ENCODE results near the gene KPNA1.
"Not testable (repeated sequence)": the region's sequence is repeated elsewhere in the genome, so short reads cannot be mapped to it uniquely, and the experiment has no call there.

KPNA1 gene

DNA sequence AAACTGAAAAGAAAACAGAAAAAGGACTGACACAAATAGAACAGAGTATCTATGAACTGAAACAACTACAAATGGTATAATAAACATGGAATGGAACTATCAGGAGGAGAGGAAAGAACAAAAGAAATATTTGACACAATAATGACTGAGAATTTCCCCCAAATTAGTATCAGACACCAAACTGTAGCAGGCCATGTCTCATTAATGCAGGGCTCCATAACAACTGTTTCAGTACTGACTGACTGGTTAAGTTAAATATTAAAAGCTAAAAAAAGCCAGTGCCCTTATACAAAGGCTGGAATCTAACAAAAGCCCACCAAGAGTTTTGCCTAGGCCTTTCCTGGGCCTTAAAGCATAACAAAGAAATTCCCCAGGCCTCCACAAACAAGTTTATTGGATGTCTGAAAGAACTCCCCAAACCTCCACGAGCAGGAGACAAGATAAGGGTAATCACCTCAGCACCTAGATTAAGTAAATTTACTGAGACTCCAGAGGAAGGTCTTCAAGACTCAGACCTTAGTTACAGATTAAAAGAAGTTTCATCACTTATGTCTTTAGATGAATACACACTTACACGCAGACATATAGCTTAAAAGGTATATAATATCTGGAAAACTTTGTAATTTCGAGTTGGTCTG lies 45.7 kb downstream of the KPNA1 start:
- DNase-seq, result no peak

- no peak for DNase-seq
These were observed 48.0 kb downstream of the KPNA1 start for GRCh38 chr3:122466701-122467240.

DNA sequence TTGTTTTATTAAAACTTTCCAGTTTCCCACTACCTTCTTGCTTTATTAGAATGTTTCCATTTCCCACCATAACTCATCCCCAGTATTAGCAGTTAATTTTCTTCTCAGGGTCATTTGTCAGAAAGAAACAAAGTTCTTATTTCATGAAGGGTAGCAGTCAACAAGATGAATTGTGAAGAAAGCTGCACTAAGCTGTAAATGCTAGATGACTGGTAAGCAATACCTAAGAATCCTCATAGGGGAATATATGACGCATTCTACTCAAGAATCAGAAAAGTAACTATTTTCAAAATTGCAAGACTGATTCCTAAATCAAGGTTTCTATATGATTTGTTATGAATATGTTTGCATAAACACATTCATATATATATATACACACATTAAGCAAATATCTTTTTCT lies 50.1 kb downstream of the KPNA1 start:
- DNase-seq, result no peak

DNA sequence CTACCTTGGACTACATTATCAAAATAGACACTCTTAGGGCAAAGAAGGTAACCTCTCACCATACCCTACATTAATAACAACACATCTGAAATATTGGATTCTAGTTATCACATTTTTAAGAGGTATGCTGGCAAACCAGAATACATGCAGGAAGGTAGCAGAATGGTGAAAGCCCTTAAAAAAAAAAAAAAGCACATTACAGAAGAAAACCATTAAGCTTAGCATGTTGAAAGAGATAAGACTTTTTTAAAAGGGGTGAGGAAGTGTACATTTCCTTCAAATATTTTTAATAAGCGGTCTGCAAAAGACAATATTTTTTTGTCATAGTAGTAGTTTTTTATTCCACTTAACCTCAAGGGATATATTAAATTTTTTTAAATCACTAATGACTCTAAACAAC lies 52.3 kb downstream of the KPNA1 start:
- DNase-seq, result no peak

GRCh38 chr3:122461806-122462205 lies 52.9 kb downstream of the KPNA1 start:
- no peak for DNase-seq

GRCh38 chr3:122458992-122459391 lies 55.7 kb downstream of the KPNA1 start:
- DNase-seq, result peak; percentile 43 to 44

DNA sequence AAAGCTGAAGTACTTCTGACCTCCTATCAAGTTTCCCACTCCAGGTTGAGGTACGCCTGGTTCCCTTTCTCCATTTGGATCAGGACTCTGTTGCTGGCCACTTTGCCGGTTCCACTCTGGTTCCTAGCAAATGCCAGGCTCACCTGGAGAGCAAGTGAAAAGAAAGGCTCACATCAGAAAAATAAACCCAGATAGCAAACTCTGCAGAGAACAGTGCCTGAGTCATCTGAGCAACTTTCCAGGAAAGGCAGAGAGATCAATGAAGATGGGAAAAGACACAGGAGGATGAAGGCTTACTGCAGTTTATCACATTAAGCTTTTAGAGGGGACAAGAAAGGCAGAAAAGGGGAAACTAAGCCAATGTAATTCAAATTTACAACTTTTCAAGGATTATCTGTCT lies 57.0 kb downstream of the KPNA1 start:
- DNase-seq, result no peak

DNA sequence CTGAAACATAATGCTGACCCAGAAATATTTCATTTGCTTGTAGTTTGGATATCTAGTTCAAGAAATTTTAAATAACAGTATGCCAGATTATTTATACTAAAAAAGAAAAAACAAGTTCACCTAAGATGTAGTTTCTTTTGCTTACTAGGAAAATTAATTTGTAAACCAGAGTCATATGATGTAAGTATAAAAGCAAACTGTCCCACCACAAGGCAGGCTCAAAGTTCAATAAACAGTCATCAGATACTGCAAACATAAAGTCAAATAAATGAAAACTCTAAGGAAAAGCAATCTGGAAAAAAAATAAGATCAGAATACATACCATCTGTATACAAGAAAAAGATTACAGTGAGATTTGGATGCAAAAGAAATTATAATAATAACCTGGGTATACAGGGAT lies 58.7 kb downstream of the KPNA1 start:
- DNase-seq, result no peak

- DNase-seq, result no peak
These were observed 63.4 kb downstream of the KPNA1 start for GRCh38 chr3:122451371-122451770.

- not testable (repeated sequence) for DNase-seq
These were observed 66.5 kb downstream of the KPNA1 start for GRCh38 chr3:122448218-122448617.

- DNase-seq, result not testable (repeated sequence)
These were observed 70.2 kb downstream of the KPNA1 start for GRCh38 chr3:122444491-122444887.

DNA sequence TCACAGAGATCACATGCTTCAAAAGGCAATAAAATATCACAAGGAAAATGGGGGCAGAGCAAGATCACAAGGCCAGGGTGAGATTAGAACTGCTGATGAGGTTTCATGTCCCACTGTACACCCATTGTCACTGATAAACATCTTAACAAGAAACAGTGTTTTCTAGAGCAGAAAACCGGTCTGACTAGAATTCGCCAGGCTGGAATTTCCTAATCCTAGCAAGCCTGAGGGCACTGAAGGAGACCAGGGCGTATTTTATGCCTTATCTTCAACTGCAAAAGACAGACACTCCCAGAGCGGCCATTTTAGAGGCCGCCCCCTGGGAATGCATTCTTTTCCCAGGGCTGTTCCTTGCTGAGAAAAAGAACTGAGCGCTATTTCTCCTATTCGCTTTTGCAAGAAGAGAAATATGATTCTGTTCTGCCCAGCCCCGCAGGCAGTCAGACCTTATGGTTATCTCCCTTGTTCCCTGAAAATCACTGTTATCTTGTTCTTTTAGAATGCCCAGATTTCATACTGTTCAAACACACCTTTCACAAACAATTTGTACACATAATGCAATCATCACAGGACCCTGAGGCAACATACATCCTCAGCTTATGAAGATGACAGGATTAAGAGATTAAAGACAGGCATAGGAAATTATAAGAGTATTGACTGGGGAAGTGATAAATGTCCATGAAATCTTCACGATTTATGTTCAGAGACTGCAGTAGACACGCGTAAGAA lies 70.8 kb downstream of the KPNA1 start:
- not testable (repeated sequence) for DNase-seq

DNA sequence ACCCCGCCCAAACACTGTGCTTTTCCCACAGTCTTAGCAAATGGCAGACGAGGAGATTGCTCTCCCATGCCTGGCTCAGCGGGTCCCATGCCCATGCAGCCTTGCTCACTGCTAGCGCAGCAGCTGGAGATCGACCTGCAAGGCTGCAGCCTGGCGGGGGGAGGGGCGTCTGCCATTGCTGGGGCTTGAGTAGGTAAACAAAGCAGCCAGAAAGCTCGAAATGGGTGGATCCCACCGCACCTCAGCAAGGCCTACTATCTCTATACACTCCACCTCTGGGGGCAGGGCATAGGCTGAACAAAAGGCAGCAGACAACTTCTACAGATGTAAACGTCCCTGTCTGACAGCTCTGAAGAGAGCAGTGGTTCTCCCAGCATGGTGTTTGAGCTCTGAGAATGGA lies 71.6 kb downstream of the KPNA1 start:
- no peak for DNase-seq

DNA sequence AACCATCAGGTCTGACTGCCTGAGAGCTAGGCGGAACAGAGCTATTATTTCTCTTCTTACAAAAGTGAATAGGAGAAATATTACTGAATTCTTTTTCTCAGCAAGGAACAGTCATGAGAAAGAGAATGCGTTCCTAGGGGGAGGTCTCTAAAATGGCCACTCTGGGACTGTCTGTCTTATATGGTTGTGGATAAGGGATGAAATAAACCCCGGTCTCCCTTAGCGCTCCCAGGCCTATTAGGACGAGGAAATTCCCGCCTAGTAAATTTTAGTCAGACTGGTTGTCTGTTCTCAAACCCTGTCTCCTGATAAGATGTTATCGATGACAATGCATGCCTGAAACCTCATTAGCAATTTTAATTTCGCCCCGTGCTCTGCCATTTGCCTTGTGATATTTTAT lies 78.8 kb downstream of the KPNA1 start:
- DNase-seq, result no peak

- no peak for DNase-seq
These were observed 84.4 kb downstream of the KPNA1 start for GRCh38 chr3:122430371-122430770.

- no peak for DNase-seq
These were observed 86.8 kb downstream of the KPNA1 start for GRCh38 chr3:122427857-122428471.

- no peak for DNase-seq
These were observed 92.9 kb downstream of the KPNA1 start for GRCh38 chr3:122421836-122422235.

GRCh38 chr3:122421101-122421500 lies 93.6 kb downstream of the KPNA1 start:
- peak in 1 of 2 experiments; percentile 28 for DNase-seq

GRCh38 chr3:122416966-122417365 lies 97.8 kb downstream of the KPNA1 start:
- DNase-seq, result no peak

- no peak for DNase-seq
These were observed 98.7 kb downstream of the KPNA1 start, which contains the start of gene WDR5B for GRCh38 chr3:122415762-122416654. TSS of gene WDR5B (minus strand) at chr3:122416062. CDS start at chr3:122415528, 534 bp downstream.

- DNase-seq, result no peak
These were observed 99.5 kb downstream of the KPNA1 start for GRCh38 chr3:122415104-122415744.

DNA sequence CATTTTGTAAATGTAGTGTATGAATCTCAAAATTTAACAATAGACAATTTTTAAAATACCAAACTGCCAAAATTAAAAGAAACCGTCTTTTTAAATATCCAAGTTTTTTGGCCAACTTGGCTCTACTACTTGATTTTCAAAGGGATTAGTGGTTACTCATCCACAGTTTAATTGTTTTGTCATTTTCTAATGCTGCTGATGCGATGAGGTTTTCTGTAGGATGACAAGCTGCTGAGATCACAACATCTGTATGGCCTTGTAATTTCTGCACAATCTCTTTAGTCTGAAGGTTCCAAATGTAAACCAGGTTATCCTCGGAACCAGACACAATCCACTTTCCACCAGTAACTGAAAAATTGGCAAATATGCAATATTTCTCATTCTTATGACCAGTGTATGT lies 100.3 kb downstream of the KPNA1 start:
- DNase-seq, result no peak

All from AML-193 (cell line).